CMK (cell line): ENCODE data around the gene TUFM.
"Not testable (repeated sequence)": the region's sequence is repeated elsewhere in the genome, so short reads cannot be mapped to it uniquely, and the experiment has no call there.

Experiments
- DNase-seq: peaks from one replicate; pipeline ENCODE4 v3.0.0-alpha.2; 2010; ENCODE audit warnings: low read depth

Gene TUFM

DNA sequence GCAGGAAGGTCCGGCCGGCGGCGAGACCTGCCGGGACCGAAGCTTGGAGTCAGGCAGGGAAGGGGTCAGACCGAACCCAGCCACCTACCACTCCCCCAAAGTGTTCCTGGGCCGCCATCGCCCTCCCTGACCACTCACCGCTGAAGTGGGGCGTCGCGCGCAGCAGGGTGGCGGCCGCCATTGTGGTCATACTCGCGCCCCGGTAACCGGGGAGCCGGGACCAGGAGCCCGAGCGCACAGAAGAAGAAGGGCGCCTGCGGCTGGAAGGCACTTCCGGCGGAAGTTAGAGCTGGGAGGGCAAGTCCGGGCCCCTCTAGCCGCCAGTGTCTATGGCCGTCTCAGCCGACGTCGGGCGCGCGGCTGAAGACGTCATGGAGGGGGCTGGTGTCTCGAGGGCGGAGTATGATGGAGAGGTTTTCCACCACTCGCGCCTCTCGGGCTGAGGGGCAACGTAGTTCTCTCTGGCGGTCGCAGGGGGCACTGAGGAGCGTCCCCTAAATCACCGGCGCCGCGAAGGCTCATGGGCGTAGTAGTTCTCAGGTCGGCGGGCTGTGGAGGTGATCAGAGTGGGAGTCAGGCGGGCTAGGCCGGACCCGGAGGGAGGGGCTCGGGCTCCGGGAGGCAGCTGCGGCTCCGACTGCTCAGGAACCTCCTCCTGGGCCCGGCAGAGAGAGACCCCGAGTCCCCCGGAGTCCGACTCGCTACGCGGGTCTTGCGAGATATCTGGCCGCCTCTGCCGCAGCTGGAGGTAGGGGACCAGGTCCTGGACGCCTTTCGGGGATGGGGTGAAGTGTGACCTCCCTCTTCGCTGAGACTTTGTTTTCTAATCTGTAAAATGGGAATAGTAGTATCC lies at the start of gene TUFM:
Gene TUFM (minus strand): TSS at position 269 of the 853 bp plus-strand sequence. CDS start 79 bp downstream, at position 190.
- DNase-seq: peak; percentile 94

DNA sequence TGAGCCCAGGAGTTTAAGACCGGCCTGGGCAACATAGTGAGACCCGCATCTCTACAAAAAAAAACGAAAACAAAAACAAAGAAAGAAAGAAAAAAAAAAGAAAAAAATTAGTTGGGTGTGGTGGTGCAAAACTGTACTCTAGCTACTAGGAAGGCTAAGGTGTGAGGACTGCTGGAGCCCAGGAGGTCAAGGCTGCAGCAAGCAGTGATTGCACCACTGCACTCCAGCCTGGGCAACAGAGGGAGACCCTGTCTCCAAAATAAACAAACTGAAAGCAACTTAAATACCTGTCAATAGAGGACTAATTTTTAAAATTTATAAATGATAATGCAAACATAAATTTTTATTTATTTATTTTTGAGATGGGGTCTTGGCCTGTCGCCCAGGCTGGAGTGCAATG lies 49.5 kb upstream of the TUFM start:
- DNase-seq: no peak

DNA sequence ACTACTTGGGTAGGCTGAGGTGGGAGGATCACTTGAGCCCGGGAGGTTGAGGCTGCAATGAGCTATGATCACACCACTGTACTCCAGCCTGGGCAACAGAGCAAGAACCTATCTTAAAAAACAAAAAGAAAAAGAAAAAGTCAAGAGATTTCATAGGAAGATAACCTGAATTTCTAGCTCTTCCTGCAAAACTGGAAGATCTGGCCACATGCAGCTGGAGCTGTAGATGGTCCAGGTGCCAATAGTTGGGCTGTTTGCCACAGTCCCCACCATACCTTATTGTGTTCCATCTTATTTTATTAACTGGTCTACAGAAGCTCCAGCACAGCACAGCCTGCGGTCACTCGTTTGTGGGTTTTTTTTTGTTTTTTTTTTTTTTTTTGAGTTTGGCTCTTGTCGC lies 47.1 kb upstream of the TUFM start:
- no peak for DNase-seq

DNA sequence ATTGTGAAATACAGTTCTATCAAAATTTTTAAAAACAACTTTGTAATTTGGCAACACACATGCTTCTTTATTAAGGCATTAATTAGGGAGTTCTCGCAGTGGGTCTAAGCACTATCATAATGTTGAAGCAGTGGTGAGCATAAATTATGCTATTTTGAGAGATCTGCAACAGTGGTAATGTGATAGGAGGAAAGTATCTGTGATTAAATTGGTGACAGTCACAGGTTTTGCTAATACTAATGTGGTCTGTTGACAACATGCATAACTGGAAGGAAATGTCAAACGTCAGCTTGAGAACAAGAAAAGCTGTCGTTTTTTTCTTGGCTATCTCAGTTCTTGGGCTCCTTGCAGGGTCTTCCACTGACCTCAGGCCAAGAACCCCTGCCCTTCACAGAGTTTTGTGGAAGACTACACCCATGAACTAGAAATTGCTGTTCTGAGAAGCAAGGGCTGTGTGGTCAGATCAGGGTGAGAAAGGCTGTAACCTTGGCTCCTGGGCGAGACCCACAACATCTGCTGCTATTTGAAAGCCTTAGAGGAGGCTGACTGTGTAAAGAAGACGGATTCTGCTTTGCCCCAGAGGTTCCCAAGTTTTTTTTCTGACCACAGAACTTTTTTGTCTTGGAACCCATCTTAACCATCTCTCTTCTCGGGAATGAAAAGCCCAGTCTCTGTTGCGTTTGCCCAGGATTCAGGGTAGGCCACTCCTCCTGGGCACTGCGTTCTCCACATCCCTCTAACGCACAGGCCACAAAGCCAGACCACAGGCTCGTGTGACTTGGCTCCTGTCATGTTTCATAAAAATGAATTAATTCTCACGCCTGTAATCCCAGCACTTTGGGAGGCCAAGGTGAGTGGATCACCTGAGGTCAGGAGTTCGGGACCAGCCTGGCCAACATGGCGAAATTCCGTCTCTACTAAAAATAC lies 46.1 kb upstream of the TUFM start:
- DNase-seq: no peak

DNA sequence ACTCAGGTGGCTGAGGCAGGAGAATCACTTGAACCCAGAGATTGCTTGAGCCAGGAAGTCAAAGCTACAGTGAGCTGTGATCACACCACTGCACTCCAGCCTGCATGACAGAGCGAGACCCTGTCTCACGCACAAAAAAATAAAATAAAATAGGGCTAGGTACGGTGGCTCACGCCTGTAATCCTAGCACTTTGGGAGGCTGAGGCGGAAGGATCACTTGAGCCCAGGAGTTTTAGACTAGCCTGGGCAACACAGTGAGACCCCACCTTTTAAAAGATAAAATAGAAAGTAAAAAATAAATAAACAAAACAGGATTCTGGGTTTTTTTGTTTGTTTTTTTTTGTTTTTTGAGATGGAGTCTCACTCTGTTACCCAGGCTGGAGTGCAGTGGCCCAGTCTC lies 44.2 kb upstream of the TUFM start:
- DNase-seq: not testable (repeated sequence)

DNA sequence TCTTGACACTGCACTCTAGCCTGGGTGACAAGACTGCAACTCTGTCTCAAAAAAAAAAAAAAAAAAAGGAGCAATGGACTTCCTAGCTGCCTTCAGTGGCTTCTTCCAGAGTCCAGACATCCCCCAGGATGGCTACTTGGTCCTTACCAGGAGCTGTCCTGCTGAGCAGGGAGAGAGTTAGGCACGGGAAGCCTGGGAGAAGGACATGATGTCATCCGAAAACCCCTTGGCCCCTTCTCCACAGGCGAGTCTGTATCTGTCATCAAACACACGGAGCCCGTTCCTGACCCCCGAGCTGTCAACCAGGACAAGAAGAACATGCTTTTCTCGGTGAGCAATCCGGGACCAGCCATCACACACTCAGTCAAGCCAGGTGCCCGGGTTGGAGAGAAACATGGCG lies 40.8 kb upstream of the TUFM start:
- DNase-seq: no peak

DNA sequence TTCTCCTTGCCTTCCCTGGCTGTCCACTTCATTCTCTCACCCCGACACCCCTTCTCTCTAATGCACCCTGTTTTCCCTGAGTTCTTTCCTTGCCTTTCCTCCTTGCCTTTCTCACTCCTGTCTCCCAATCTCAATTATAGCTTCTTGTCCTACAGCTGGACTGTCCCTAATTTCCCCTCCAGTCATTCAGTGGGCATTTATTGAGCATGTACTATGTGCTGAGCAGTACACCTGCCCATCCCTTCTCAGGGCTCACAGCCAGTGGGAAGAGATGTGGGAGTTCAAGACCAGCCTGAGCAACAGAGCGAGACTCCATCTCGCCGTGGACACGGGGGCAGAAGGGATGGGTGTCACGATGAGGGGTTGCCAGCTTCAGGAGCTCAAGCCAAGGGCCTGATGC lies 37.9 kb upstream of the TUFM start:
- no peak for DNase-seq

DNA sequence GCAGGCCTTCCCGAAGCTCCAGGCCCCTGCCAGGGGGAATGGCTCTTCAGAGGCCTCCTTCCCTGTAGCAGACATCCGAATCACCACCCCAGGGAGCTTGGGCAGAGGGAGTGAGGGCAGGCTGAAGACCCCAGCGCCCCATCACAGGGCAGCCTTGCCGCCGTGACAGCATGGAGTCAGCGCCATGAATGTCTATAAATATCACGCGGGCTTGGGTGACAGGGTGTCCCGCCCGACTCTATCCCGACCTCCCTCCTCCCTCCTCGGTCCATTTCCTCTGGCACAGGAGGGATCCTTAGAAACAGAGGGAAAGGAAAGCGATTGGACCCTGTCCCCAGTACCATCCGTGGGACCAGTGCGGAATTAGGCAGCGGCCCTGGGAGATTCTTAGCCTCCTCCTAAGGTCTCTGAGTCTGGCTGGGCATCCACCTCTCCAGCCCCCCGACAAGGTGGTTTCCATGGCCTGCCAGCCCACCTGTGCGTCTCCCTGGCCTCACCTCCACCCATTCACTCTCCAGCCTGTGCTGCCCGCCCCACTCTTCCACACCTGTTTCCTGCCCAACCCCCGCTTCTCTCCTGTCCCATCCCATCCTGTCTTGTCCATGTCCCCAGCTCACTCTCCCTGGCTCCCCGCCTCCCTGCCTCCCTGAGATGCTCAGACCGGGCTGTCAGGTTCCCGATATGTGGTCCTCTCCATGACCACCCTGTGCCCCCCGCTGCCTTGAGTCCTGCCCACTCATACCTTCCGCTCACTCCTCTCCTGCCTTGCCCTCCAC lies 37.3 kb upstream of the TUFM start:
- no peak for DNase-seq

DNA sequence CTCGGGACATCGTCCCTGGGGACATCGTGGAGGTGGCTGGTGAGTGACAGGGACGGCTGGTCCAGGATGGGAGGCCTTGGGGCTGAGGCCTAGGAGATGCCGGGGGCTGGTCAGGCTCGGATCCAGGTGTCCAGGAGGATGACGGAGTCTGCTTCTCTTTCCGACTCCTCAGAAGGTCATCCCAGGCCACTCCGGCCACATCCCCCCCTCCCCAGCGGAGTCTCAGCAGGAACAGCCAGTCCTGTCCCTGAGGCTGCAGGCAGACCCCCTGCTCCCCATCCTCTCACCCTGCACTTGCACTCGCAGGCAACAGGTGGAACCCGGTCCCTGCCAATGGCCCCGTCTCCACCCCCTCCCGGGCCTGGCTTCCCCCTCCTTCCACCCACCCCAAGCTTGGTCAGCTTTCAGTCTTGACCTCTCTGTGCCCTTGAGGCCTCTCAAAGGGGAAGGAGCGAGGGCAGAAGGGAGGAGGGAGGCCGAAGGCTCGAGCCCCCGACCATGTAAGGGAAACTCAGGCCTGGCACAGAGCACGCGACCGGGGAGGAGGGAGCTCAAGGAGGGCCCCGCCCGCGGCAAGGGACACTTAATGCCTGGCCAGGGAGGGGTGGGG lies 36.5 kb upstream of the TUFM start:
- DNase-seq: no peak

DNA sequence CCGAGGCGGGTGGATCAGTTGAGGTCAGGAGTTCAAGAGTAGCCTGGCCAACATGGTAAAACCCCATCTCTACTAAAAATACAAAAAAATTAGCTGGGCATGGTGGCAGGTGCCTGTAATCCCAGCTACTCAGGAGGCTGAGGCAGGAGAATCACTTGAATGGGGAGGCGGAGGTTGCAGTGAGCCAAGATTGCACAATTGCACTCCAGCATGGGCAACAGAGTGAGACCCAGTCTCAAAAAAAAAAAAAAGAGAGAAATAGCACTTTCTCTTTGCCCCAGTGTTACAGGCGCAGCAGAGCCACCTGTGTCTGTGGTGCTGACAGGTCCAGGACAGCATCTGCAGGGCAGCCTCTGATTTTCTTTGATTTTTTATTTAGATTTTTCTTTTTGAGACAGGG lies 35.4 kb upstream of the TUFM start:
- not testable (repeated sequence) for DNase-seq

DNA sequence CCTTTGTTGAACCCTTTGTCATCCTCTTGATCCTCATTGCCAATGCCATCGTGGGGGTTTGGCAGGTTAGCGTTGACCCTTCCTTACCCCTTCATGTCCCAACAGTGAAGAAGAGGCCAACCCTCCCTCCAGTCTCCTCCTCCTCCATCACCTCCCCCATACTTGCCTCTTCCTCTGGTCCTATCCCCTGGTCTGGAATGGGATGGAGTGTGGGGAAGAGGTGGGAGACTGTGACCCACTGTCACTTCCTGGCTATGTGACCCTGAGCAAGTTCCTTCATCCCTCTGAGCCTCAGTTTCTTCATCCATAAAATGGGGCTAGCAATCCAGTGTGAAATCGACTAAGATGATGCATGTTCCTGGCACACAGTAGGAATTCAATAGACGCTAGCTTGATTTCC lies 34.8 kb upstream of the TUFM start:
- no peak for DNase-seq

DNA sequence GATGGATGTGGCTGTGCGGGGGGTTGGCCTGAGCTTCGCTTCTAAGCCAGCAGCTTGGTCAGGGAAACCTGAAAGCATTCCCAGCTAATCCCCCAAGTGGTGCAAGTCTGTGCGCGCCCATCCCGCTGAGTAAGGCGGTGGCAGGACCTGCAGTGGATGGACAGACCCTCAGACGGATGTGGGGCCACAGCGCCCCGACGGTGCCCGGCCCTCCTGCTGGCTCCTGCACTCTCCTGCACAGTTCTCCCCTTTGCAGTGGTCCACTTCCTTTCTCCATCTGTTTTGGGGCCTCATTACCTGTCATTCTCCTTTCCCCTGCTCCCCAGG lies 34.4 kb upstream of the TUFM start:
- no peak for DNase-seq

DNA sequence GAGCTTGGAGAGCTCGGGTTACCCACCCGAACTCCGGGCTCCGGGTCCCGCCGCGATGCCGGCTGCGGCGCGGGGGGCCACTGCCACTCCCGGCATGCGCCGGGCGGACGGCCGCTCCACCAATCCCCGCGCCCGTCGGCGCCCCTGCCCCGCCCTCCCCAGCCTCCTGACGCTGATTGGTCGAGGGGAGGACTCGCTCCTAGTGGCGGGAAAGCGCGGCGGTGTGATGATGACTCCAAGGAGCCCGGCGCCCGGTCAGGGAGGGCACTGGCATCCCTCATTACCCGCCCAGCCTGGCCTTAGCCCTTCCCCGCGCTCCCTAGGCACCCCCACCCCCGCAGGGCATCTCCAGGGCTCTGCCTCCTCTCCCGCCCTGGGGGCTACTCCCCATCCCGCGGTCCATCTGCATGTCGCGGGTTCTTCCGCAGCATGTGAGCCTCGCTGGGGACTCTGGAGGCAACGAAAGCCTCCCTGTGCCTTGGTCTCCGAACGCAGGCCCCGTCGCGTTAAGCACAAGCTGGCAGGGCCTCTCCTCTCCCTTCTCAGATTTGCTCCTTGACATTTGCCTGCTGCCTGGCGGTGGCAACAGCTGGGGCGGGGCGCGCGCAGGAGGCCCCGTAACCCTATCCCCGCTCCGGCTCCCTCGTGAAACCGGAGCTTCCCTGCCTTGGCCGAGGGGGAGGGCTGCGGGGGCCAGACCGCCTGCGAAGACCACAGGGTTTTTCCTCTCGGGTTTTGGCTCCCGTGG lies 33.9 kb upstream of the TUFM start:
- DNase-seq: peak; percentile 70

DNA sequence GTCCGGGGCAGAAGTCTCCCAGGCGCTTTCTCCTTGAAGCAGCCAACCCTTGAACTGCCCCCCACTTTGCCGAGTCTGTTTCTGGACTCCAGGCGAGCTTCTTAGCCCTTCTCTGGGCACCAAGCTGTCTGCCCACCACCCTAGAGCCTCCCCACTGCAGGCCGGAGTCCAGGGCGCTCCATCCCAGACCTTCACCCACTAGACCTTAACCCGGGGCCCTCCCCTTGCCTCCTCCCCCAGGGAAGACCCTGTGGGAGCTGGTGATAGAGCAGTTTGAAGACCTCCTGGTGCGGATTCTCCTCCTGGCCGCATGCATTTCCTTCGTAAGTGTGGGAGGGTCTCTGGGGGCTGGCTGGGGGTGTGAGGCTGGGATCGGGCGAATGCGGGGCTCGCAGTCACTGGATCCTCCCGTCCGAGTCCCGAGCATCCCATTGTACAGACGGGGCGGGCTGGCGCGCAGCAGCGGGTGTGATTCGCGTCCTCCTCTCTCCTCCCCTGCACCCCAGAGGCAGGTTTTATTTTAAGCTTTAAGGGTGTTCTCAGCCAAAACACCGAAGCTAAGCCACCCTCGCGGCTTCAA lies 33.2 kb upstream of the TUFM start:
- no peak for DNase-seq

DNA sequence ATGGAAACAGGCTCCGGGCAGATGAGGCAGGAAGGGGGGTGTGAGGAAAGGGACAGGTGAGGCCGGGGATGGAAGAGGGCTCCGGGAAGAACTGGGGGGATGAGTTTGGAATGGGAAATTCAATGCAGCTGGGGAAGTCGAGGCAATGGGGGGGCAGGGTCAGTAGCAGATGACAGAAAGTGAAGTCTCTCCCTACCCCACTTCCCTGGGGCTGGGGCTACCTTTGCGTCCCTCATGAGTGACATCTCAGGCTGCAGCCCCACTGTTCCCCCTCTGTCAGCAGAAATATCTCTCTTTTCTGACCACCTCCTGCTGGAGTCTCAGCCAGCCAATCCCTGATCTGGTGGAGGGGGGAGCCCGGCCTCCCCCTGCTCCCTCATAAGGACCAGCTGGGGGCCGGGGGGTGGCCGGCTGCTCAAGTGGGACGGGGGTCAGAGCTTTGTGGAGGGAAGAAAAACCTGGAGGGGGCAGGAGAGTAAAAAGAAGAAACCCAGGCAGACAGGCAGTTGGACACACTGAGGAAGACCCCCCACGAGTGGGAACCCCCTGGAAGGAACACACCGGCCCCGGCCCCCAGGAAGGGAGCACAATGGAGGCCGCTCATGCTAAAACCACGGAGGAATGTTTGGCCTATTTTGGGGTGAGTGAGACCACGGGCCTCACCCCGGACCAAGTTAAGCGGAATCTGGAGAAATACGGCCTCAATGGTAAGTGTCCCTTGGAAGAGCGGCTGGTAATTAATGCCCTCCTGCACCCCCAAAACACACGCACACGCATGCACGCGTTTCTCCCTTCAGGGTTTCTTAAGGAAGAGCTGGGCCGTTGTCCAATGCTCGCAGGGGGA lies 32.2 kb upstream of the TUFM start, which contains the start of gene ATP2A1:
Gene ATP2A1 (plus strand): TSS at position 406 of the 844 bp plus-strand sequence. CDS start 184 bp downstream, at position 590.
- no peak for DNase-seq

DNA sequence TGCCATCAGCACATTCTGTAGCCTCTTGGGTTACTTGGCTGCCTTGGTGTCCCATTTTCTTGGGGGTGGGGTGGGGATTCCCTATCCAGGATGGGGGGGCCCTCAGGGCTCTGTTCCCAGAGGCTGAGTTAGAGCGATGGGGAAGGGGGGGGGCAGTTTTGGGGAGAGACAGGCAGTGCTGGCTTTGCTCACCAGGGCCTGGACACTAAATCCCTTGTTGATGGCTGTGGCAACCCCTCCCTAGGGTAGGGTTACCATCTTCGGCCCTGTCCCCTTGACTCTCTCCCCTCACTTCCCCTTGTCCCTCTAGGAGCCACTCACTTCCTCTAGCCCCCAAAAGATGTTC lies 31.5 kb upstream of the TUFM start:
- DNase-seq: no peak

DNA sequence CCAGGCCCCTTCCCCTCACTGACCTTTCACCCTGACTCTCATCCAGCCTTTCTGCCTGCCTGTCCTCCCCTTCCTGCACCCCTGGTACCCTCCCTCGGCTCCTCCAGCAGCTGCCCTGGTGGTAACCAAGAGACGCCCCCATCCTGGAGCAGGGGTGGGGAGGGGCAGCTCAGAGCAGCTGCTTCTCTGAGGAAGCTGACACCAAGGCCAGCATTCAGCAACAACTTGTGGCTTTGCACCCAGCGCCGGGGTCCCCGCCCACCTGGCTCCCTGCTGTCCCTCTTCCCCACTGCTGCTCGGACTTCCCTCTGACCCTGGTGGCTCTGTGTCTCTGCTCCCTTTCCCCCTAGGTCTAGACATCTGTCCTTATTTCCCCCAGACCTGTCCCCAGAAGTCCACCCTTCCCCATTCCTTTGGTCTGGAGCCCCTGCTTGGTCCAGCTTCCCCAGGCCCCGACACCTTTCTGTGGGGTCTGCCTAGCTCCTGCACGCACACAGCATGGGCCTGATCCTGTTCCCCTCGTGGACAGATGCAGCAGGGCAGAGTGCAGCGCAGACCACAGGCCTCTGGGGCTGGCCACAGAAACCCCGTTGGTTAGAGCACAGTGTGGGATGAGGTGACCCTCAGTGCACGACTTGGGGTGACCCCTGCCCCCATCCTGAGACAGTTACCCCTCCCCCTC lies 31.0 kb upstream of the TUFM start:
- no peak for DNase-seq

DNA sequence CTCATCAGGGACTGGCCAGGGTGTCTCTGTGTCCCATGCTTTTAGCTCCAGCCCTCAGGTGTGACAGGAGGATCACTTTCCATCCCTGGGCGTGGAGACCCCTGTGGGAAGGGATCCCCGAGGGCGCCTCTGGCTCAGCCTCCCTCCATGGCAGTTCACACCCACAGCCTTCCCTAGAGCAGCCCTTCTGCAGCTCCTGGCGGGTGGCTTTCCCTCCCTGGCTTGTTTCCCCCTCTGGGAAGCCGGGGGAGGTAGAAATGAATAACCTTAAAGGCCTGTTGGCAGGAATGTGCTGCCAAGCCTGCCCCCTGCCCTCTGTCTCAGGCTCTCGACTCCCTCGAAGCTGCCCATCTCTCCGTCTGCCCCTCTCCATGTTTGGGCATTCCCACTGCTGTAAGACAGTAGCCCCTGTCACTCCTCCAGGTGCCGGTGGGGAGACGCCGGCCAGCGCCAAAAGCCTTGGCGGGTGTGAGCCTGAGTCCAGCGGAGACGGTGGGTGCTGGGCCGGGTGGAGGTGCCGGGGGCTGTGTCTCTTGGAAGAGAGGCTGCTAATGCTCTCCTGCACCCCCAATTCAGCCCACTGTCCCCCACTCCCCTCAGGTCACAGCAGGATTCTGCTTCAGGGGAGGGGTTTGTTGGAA lies 30.0 kb upstream of the TUFM start:
- DNase-seq: no peak
